CD4-positive, alpha-beta T cell treated with Interferon gamma for 1 hour (primary cell): ENCODE results near the gene CEP68.
"Not testable (repeated sequence)": the region's sequence is repeated elsewhere in the genome, so short reads cannot be mapped to it uniquely, and the experiment has no call there.

Experiments used
- DNase-seq: peaks from one replicate; pipeline ENCODE4 v3.0.0-alpha.2; 2020

Gene CEP68, protein sequence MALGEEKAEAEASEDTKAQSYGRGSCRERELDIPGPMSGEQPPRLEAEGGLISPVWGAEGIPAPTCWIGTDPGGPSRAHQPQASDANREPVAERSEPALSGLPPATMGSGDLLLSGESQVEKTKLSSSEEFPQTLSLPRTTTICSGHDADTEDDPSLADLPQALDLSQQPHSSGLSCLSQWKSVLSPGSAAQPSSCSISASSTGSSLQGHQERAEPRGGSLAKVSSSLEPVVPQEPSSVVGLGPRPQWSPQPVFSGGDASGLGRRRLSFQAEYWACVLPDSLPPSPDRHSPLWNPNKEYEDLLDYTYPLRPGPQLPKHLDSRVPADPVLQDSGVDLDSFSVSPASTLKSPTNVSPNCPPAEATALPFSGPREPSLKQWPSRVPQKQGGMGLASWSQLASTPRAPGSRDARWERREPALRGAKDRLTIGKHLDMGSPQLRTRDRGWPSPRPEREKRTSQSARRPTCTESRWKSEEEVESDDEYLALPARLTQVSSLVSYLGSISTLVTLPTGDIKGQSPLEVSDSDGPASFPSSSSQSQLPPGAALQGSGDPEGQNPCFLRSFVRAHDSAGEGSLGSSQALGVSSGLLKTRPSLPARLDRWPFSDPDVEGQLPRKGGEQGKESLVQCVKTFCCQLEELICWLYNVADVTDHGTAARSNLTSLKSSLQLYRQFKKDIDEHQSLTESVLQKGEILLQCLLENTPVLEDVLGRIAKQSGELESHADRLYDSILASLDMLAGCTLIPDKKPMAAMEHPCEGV

DNA sequence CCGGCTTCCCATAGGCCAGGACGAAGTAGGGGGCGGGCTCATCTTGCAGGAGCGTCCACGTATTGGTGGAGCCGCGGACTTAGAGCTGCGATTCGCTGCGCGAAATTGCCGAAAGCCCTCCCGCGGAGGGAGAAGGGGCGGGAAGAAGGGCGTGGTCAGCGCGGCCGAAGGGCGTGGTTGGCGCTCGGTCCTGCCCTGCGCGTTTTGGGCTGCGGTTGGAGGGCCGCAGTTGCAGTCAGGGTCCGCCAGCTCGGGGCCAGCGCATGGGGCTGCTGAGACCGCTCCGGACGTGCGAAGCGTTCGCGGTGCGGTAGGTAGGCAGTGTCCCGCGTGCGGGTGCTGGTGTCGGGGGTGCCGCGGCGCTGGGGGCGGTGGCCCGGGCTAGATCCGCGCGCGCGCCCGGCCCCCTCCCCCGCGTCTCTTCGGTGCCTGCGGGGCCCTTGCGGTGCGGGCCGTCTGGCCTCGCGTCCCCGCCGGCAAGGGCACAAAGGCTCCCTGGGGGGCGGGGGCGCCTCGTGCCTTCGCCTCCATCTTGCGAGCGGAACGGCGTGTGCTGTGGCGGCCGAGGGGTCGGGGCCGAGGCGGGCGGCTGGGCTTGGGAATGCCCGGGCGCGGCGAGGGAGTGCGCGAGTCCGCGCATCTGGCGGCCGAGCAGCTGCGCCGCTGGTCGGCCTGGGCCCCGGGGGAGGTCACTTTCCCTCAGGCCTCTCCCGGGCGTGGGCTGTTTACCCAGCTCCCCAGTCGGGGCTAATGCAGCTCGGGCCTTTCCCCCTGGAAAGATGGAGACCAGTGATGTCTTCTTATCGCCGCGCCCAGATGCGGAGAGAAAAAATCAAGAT, at the start of gene CEP68:
CEP68 (plus strand) TSS at position 202 of the 839 bp plus-strand sequence. CDS start 13,029 bp downstream, outside the sequence.
- DNase-seq, result peak; percentile 95

DNA sequence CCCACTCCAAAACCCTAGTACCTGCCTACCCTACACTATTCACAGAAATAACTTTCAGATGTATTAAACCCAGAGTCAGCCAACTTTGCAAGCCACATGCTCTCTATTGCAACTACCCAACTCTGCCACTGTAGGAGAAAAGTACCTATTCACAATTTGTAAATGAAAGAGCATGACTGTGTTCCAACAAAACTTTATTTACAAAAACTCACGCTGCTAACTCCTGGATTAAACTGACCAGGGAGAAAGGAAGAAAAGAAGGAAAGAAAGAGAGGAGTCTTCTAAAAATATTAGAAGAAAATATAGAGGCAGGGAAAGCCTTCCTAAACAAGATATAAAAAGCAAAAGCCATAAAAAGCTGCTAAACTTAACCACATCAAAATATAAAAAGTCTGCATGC, 42.4 kb upstream of the CEP68 start:
- DNase-seq, result no peak

DNA sequence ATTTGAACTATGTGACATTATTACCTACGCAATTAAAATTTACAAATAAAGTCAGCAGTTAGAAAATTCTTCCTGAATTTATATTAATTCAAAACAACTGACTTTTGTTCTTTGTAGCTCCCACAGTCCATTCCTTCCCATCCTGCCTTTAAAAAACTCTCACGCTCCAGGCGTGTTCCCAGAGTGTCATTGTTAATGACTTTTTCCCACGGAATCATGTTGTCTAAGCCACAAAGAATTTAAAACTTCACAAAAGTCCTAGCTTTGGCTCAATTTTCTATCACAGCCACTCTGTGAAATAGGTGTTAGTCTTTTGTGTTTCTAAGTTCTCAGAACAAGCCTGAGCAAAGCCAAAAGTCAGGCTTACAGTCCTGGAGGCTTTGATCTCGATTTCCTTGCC, 40.5 kb upstream of the CEP68 start:
- DNase-seq, result no peak

DNA sequence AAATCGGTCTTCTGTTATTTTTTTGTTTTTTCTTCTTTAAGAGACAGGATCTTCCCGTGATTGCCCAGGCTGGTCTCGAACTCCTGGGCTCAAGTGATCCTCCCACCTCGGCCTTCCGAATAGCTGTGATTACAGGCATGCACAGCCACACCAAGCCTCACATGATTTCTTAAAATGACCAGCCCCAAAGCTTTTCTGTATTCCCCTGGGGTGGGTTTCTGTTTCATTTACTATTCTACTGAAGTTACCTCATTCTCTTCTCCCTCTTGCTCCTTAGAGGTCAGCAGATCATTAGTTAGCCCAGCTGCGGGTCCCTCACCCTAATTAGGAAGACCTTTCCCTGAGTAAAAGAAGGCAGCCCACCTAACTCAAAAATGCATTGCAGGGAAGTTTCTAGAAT, 39.4 kb upstream of the CEP68 start:
- no peak for DNase-seq

DNA sequence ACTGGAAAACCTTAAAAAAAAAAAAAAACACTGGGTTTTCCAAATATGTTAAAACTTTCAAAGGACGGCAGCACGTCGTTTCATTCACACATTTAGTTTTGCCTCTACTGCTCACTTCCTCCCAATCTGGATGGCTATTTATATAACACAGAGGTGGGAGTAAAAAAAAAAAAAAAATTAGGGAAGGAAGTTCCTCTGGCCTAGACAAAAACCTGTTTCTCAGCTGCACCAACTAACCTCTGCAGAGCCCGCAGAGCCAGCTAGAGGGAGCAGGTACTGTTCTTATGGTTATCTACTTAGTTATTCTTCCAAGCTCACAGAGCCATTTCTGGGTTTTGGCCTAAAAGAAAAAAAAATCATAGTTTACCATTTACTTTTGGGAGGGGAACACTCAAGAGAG, 38.9 kb upstream of the CEP68 start:
- DNase-seq, result peak; percentile 48

DNA sequence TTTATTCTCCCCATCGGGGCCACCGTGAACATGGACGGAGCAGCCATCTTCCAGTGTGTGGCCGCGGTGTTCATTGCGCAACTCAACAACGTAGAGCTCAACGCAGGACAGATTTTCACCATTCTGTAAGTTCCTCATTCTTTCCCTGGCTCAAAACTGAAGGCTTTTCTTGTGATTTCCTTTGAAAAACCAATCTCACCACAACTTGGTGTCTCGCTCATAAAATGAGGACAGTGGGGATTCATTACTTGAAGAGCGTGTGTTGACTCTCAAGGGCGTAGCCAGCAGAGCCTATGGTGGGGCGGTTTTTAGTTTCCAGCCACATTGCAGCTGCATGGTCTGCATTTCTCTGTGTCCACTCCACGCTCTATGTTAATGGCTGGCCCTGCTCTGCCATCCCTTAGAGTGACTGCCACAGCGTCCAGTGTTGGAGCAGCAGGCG, 38.1 kb upstream of the CEP68 start:
- DNase-seq, result peak; percentile 51

DNA sequence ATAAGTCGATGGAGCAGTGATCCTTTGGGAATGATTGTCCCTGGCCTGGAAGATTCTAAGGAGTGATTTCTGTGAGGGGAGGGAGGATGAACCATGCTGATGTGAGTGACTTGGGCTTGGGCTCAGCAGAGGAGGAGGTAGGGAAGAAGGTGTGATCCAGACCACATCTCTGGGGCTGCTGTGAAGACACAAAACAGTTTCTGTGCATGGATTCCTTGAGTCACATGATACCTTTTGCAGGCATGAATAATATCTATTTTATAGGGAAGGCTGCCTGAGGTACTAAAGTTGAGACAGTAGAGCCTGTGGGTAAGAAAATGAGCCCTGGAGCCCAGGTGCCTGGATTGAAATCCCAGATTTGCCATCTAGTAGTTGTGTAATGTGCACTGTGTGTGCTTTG, 37.2 kb upstream of the CEP68 start:
- DNase-seq, result no peak

DNA sequence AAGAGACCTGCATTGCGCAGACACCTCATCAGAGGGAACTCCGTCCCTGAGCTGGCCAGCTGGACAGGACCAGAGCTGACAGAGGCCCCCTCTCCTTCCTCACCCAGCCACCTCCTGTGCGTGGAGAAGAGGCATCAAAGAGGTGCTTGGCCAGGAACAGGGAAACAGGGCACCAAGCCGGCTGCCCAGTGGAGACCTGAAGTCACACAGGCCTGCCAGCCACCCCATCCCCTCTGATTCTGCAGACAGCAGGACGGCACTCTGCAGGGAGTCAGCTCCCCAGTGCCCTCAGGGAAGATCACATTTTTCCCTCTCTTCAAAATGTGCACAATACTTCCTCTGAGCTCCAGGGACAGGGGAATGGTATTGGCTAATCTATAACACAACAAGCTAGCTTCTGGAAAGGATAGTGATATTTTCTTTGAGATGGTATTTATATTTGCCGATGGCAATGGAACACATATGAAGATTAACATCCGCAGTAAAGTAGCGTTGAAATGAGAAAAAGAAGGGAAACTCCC, 36.5 kb upstream of the CEP68 start:
- no peak for DNase-seq

DNA sequence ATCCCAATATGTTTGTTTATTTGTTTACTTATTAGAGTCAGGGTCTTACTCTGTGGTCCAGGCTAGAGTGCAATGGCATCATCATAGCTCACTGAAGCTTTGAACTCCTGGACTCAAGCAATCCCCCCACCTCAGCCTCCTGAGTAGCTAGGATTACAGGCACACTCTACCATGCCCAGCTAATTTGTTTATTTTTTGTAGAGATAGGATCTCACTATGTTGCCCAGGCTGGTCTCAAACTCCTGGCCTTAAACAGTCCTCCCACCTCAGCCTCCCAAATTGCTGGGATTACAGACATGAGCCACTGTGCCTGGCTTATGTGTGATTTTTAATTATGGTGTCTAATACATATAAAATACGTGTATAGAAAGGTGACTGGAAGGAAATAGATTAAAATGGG, 36.0 kb upstream of the CEP68 start:
- not testable (repeated sequence) for DNase-seq

DNA sequence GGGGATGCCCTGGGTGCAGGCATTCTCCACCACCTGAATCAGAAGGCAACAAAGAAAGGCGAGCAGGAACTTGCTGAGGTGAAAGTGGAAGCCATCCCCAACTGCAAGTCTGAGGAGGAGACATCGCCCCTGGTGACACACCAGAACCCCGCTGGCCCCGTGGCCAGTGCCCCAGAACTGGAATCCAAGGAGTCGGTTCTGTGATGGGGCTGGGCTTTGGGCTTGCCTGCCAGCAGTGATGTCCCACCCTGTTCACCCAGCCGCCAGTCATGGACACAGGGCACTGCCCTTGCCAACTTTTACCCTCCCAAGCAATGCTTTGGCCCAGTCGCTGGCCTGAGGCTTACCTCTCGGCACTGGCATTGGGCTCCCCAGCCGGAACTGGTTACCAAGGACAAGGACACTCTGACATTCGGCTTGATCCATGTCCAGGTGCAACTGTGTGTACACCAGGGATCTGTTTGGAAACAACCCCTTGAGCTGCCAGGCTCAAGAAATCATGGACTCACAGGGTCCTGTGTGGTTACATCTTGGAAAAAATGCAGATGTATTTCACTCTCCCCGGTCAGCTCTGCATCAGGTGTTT, 35.2 kb upstream of the CEP68 start:
- DNase-seq, result no peak

DNA sequence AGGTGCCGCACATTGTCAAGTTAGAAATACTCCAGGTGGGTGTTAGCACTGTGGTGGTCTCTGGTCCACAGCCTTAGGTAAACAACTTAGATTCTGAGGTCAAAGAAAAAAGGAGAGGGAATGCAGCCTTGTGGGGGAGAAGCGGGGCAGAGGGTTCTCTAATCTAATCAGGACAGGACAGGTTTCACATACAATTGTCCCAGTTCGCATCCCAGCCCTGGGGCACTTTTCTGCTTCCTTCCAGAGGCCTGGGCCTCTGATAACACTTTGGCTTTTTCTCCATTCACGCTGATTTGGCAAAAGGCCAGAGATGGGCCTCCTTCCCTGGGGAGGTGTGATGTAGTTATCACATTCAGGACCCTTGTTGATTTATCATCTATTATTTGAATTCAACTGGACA, 34.5 kb upstream of the CEP68 start:
- DNase-seq, result no peak

DNA sequence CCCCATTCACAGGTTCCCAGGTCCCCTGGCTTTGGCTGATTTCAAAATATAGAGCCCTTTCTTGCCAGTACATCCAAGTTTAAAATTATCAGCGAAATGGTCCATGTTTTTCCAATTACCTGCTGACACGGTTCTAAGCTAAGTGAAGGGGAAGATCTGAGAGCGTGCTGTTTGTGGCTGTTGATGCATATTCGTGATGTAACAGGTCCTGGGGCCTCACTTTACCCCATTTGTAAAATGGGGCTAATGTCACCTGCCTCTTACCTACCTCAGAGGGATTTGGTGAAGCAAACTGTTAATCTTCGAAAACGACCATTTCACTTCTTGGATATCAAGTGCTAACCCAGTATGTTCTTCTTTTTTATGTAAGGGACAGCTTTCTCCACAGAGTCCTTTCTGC, 34.0 kb upstream of the CEP68 start:
- DNase-seq, result no peak

DNA sequence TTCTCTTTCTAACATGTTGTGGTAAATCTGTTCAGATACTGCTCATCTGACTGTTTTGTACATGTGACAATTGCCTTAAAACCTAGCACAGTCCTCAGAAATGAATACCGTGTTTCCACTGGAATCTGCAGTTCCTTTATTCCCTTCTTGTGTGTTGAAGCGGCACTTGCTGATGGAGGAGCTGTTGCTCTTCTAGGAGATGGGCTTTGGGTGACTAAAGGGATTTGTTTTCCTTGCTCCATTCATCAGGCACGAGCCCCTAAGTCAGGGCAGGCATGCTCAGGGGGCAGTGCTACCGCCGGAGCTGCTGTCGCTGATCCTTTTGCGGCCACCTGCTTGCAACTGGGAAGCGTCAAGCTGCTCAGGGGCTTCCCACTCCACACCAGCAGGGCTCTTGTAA, 32.5 kb upstream of the CEP68 start:
- DNase-seq, result no peak

DNA sequence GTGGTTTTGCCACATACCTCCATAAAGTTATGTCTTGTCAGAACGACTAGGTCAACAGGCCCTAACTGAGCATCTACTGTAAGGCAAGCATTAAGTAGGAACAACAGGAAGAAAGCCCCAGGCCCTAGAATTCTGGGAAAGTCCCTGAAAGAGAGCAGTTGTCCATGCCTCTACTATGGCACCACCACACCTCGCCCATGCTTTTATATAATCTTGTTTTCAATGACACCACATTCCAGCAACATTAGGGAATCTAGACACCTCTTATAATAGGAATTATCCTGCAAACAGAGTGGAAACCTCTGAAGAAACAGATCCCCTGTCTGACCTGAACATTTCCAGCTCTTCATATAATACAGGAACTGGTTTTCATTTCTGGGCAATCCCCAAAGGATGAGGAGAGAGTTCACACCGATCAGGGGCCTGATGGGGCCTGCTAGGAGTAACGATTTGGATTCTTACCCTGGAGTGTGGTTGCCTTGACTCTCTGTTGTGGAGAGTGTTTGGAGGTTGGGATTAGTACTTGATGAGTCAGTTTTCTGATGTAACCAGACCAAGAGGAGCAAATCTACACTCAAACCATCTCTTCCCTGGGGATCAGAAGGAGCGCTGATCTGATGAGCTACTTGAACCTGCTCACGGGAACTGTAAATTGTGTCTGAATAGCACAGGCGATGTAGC, 31.9 kb upstream of the CEP68 start:
- no peak for DNase-seq

DNA sequence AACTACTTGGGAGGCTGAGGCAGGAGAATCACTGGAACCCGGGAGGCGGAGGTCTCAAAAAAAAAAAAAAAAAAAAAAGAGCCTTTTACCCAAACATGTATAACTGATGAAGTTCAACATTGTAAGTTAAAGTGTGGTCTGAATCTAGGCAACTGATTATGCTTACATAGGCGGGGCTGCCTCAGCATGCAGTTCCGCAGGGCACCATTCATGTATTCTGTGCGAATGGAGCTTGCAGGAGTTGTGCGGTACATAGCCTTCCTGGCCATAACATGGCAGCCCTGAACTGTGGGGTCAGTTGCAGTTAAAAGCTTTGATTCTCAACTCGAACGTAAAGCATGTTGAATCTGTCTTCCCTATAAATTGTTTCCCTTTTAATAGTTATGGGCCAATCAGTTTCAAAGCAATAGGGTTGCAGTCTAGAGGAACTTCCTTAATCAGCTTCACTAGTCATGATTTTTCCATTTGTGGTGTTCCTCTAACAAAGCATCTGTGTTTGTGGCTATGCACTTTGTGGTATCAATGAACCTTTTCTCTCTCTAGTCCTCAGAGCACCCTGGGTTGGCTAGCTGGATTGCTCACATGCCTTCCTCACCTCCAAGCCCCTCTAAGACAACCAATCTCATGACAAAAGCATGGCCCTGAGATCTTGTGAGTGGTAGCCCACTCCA, 30.6 kb upstream of the CEP68 start:
- no peak for DNase-seq

DNA sequence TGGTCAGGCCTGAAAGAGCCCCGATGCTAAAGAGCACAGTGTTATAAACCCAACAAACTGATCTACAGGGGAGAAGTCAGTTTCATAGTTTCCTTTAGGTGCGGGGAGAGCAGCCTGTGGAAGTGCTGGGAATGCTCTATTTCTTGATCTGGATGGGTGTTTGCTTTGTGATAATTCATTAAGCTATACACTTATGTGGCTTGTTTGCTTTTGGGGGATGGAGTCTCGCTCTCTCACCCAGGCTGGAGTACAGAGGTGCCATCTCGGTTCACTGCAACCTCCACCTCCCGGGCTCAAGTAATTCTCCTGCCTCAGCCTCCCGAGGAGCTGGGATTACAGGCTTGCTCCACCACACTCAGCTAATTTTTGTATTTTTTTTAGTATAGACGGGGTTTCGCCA, 30.1 kb upstream of the CEP68 start:
- no peak for DNase-seq

DNA sequence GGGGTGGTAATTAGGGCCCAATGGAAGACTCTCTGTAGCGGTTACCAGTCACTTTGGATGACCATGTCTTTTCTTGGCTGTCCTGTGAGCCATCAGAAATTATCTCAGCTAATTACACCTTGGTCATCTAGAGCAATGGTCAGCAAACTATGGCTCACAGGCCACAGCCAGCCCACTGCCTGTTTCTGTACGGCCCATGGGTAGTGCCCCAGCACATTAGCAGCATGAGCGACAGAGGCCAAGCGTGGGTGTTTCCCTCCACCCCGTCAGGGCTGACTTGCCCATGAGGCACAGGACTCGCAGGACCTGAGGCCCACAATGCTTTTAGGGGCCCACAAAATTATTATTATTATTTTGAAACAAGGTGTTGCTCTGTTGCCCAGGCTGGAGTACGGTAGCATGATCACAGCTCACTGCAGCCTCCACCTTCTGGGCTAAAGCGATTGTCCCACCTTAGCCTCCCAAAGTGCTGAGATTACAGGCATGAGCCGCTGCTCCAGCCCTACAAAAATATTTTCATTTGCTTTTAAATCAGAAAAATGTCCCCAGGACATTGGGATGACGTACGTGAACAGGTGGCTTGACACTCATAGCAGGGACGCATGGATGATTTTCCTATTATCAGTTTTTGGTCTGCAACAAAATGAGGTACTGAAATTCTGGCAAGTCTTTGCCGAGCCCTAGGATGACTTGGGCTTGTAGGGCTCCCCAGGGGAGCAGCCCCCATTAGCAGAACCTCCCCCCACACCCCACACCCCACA, 29.3 kb upstream of the CEP68 start:
- DNase-seq, result peak; percentile 46

DNA sequence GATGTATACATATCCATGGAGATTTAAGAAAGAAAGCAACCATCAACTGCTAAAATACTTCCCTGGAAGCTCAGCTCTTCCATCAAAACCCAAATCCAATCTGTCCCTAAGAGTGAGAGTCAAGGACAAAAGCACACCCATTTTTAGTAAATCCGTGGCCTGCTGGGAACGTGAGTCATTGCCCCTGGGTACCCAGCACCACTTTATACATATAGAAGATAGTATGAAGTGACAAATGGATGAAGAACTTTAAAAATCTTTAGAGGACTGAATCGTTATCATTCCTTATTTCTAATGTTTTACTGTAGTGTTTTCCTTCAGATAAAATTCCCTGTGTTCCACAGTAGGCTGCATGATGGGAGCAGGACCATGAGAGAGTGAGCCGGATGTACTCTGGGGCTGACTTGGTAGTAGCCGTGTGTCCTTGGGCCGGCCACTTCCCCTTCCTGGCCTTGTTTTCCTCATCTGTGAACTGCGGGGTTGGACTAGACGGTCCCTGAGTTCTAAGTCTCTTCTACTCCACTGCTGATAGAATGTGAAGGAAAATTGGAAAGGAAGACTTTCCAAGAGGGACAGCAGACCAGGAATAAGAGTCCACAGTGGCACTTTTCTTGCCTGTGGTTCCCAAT, 28.5 kb upstream of the CEP68 start:
- no peak for DNase-seq

DNA sequence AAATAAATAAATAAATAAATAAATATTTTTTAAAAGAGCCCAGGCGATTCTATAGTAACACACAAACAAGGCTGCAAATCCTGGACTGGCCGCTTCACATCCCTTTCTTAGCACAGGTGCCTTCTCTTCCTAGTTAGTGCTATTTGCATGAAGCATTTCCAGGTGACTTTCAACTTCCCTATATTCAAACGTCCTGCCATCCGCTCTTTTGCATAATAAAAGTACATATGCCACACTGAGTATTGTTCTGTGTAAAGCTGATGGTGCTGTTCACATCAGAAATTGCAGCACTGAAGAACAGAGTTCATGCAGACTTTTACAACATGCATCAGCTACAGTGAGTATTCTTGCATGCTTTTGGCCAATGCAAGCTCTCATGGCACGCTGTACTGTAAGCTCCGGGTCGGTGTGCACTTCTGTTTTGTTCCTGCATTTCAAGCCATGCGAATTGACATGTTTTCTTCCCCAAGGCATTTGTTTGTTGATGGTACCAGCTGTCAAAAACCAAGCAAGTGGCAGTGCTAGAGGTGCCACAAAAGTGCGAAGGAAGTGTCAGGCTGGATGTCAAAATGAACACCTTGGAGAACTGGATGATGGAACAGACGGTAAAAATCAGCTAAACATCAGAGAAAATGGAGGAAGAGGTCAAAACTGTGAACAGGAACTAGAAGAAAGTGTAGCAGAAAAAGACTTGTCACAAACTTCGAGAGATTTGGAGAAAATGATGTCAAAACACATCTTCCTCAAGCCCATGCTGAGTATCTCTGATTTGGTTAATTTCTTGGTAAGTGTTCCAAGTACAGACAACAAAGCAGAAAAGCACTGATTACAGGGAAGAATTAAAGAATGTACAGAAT, 25.5 kb upstream of the CEP68 start:
- DNase-seq, result no peak
